HEK293 (cell line): Measurements from ENCODE around the gene FOXO3.

Source experiments
- BCL6B ChIP-seq: fragments of 450-650 bp; formaldehyde crosslinking; IDR thresholded peaks from 2 replicates; pipeline ENCODE4 v1.5.1; 2017; ENCODE audit warnings: missing biosample characterization, missing genetic modification characterization
- GLI4 ChIP-seq: fragments of 450-650 bp; formaldehyde crosslinking; IDR thresholded peaks from 2 replicates; pipeline ENCODE4 v1.5.1; 2016; ENCODE audit warnings: missing biosample characterization, missing genetic modification characterization
- GLIS2 ChIP-seq: fragments of 450-650 bp; formaldehyde crosslinking; IDR thresholded peaks from 2 replicates; pipeline ENCODE4 v1.5.1; 2016; ENCODE audit warnings: missing biosample characterization, missing genetic modification characterization
- HIC1 ChIP-seq: fragments of 450-650 bp; formaldehyde crosslinking; IDR thresholded peaks from 2 replicates; pipeline ENCODE4 v1.5.1; 2016; ENCODE audit warnings: missing biosample characterization, missing genetic modification characterization
- PRDM2 ChIP-seq: fragments of 450-650 bp; formaldehyde crosslinking; IDR thresholded peaks from 2 replicates; pipeline ENCODE4 v1.5.1; 2016; ENCODE audit warnings: missing biosample characterization, missing genetic modification characterization, borderline replicate concordance
- SALL2 ChIP-seq: fragments of 450-650 bp; formaldehyde crosslinking; IDR thresholded peaks from 2 replicates; pipeline ENCODE4 v1.5.0; 2017; ENCODE audit warnings: missing biosample characterization, mild to moderate bottlenecking, missing genetic modification characterization, borderline replicate concordance
- TSHZ1 ChIP-seq: fragments of 450-650 bp; formaldehyde crosslinking; IDR thresholded peaks from 2 replicates; pipeline ENCODE4 v1.5.1; 2016; ENCODE audit warnings: missing biosample characterization, missing genetic modification characterization, borderline replicate concordance
- WT1 ChIP-seq: fragments of 450-650 bp; formaldehyde crosslinking; IDR thresholded peaks from 2 replicates; pipeline ENCODE4 v1.5.1; 2016; ENCODE audit warnings: missing biosample characterization, missing genetic modification characterization
- ZBTB44 ChIP-seq: fragments of 450-650 bp; IDR thresholded peaks from 2 replicates; pipeline ENCODE4 v1.5.1; 2018; ENCODE audit warnings: missing biosample characterization, mild to moderate bottlenecking, missing genetic modification characterization
- ZNF10 ChIP-seq: fragments of 450-650 bp; formaldehyde crosslinking; IDR thresholded peaks from 2 replicates; pipeline ENCODE4 v1.5.1; 2017; ENCODE audit warnings: missing biosample characterization, missing genetic modification characterization
- ZNF26 ChIP-seq: fragments of 450-650 bp; formaldehyde crosslinking; IDR thresholded peaks from 2 replicates; pipeline ENCODE4 v1.5.1; 2016; ENCODE audit warnings: missing biosample characterization, missing genetic modification characterization
- ZNF266 ChIP-seq: fragments of 450-650 bp; formaldehyde crosslinking; IDR thresholded peaks from 2 replicates; pipeline ENCODE4 v1.5.1; 2016; ENCODE audit warnings: missing biosample characterization, missing genetic modification characterization, low read depth
- ZNF350 ChIP-seq: fragments of 450-650 bp; formaldehyde crosslinking; IDR thresholded peaks from 2 replicates; pipeline ENCODE4 v1.5.0; 2017; ENCODE audit warnings: missing biosample characterization, mild to moderate bottlenecking, missing genetic modification characterization
- ZNF398 ChIP-seq: fragments of 450-650 bp; formaldehyde crosslinking; IDR thresholded peaks from 2 replicates; pipeline ENCODE4 v1.5.1; 2017; ENCODE audit warnings: missing biosample characterization, missing genetic modification characterization
- ZNF416 ChIP-seq: fragments of 450-650 bp; formaldehyde crosslinking; IDR thresholded peaks from 2 replicates; pipeline ENCODE4 v1.5.1; 2016; ENCODE audit warnings: missing biosample characterization, missing genetic modification characterization
- ZNF529 ChIP-seq: fragments of 450-650 bp; formaldehyde crosslinking; IDR thresholded peaks from 2 replicates; pipeline ENCODE4 v1.5.1; 2017; ENCODE audit warnings: missing genetic modification characterization, missing biosample characterization; ENCODE audit not compliant: insufficient replicate concordance
- ZNF558 ChIP-seq: fragments of 450-650 bp; formaldehyde crosslinking; IDR thresholded peaks from 2 replicates; pipeline ENCODE4 v1.5.1; 2016; ENCODE audit warnings: missing biosample characterization, missing genetic modification characterization
- ZNF645 ChIP-seq: fragments of 450-650 bp; formaldehyde crosslinking; IDR thresholded peaks from 2 replicates; pipeline ENCODE4; 2016; ENCODE audit warnings: missing biosample characterization, missing genetic modification characterization
- ZXDB ChIP-seq: fragments of 450-650 bp; formaldehyde crosslinking; IDR thresholded peaks from 2 replicates; pipeline ENCODE4 v1.5.1; 2016; ENCODE audit warnings: missing biosample characterization, missing genetic modification characterization

FOXO3 gene

GRCh38 chr6:108684771-108685329 is 124.1 kb downstream of the FOXO3 start (continued):
- TF ChIP-seq TSHZ1 (0 out of 2 replicates have a peak, but pooled peaks have one; percentile 24), SALL2 (tag by site-specific recombination) (no peak), GLIS2 (tag by site-specific recombination) (no peak), HIC1 (tag by site-specific recombination) (peak; percentile 61; the same call in 1 of the 2 replicates), ZNF558 (tag by site-specific recombination) (no peak), PRDM2 (tag by site-specific recombination) (no peak), ZNF10 (tag by site-specific recombination) (peak; percentile 28; the same call in 1 of the 2 replicates), ZNF398 (peak; percentile 38; the same call in 1 of the 2 replicates), ZNF645 (tag by site-specific recombination) (no peak), BCL6B (tag by site-specific recombination) (no peak), ZNF416 (no peak), ZNF529 (tag by site-specific recombination) (no peak), ZNF26 (no peak), WT1 (tag by site-specific recombination) (peak; percentile 72), GLI4 (no peak), ZBTB44 (peak; percentile 19; the same call in 1 of the 2 replicates), ZXDB (peak; percentile 70; the same call in 1 of the 2 replicates), ZNF350 (no peak), ZNF266 (tag by site-specific recombination) (no peak)
